HS-5 (cell line): ENCODE data around the gene CYRIA.

Experiments used
- DNase-seq: peaks from one replicate; pipeline ENCODE4 v3.0.0-alpha.2; 2012; ENCODE audit warnings: low read depth

Gene CYRIA

GRCh38 chr2:16629044-16629443 is 36.6 kb downstream of the CYRIA start:
- DNase-seq: no peak

GRCh38 chr2:16628314-16628713 is 37.3 kb downstream of the CYRIA start:
- no peak for DNase-seq

GRCh38 chr2:16626997-16627605 is 38.5 kb downstream of the CYRIA start:
- DNase-seq: no peak

GRCh38 chr2:16626497-16626896 is 39.1 kb downstream of the CYRIA start:
- no peak for DNase-seq

GRCh38 chr2:16625759-16626158 is 39.9 kb downstream of the CYRIA start:
- no peak for DNase-seq

GRCh38 chr2:16625201-16625729 is 40.4 kb downstream of the CYRIA start:
- DNase-seq: no peak

- no peak for DNase-seq
Observed at GRCh38 chr2:16624436-16624780, 41.2 kb downstream of the CYRIA start.

- DNase-seq: no peak
Observed at GRCh38 chr2:16623564-16624435, 41.8 kb downstream of the CYRIA start.

GRCh38 chr2:16623031-16623430 is 42.6 kb downstream of the CYRIA start:
- DNase-seq: peak; percentile 75

GRCh38 chr2:16622399-16622968 is 43.1 kb downstream of the CYRIA start:
- no peak for DNase-seq

- no peak for DNase-seq
Observed at GRCh38 chr2:16621316-16621715, 44.3 kb downstream of the CYRIA start.

- DNase-seq: no peak
Observed at GRCh38 chr2:16620590-16620989, 45.0 kb downstream of the CYRIA start.

- DNase-seq: no peak
Observed at GRCh38 chr2:16619576-16620245, 45.9 kb downstream of the CYRIA start.

- no peak for DNase-seq
Observed at GRCh38 chr2:16617282-16618266, 48.1 kb downstream of the CYRIA start.
